Mesendoderm (in vitro differentiated cells): ENCODE results near the gene PRR33.

Experiments
- DNase-seq: peaks from one replicate; pipeline ENCODE4 v3.0.0; 2013
- H2AK5ac ChIP-seq: 2 replicates; pipeline ENCODE4 v1.6.1; 2013; ENCODE audit warnings: low read length, inconsistent platforms
- H2BK120ac ChIP-seq: 2 replicates; pipeline ENCODE4 v1.6.1; 2013; ENCODE audit warnings: low read depth, mild to moderate bottlenecking, low read length, moderate library complexity, mixed read lengths
- H2BK15ac ChIP-seq: replicated peaks from 2 replicates; pipeline ENCODE4 v1.6.1; 2013; ENCODE audit warnings: low read depth, mild to moderate bottlenecking, moderate library complexity
- H2BK5ac ChIP-seq: 2 replicates; pipeline ENCODE4 v1.6.1; 2013; ENCODE audit warnings: low read length, inconsistent platforms
- H3K18ac ChIP-seq: 2 replicates; pipeline ENCODE4 v1.6.1; 2013; ENCODE audit warnings: mild to moderate bottlenecking, low read length, mixed read lengths
- H3K23ac ChIP-seq: one replicate; pipeline ENCODE4 v1.6.1; 2013; ENCODE audit warnings: low read length
- H3K27ac ChIP-seq: 2 replicates; pipeline ENCODE4 v1.5.1; 2013; ENCODE audit warnings: low read depth, mild to moderate bottlenecking, inconsistent platforms, low read length, moderate library complexity
- H3K27me3 ChIP-seq: 2 replicates; pipeline ENCODE4 v1.6.1; 2013; ENCODE audit warnings: low read length, control low read depth, mild to moderate bottlenecking, inconsistent platforms; ENCODE audit not compliant: insufficient read depth, poor library complexity
- H3K36me3 ChIP-seq: 2 replicates; pipeline ENCODE4 v1.6.1; 2013; ENCODE audit warnings: low read length, inconsistent platforms; ENCODE audit not compliant: control insufficient read depth, insufficient read depth
- H3K4ac ChIP-seq: one replicate; pipeline ENCODE4 v1.6.1; 2013; ENCODE audit warnings: low read depth, mild to moderate bottlenecking, low read length, moderate library complexity
- H3K4me1 ChIP-seq: 2 replicates; pipeline ENCODE4 v1.6.1; 2013; ENCODE audit warnings: low read depth, low read length, inconsistent platforms; ENCODE audit not compliant: control insufficient read depth
- H3K4me2 ChIP-seq: 2 replicates; pipeline ENCODE4 v1.6.1; 2013; ENCODE audit warnings: low read length
- H3K4me3 ChIP-seq: 2 replicates; pipeline ENCODE4 v1.5.1; 2013; ENCODE audit warnings: mild to moderate bottlenecking, low read length
- H3K56ac ChIP-seq: one replicate; pipeline ENCODE4 v1.6.1; 2013; ENCODE audit warnings: low read length
- H3K79me1 ChIP-seq: 2 replicates; pipeline ENCODE4 v1.6.1; 2013; ENCODE audit warnings: low read length, inconsistent platforms
- H3K79me2 ChIP-seq: 2 replicates; pipeline ENCODE4 v1.6.1; 2013; ENCODE audit warnings: mild to moderate bottlenecking, low read length; ENCODE audit not compliant: control insufficient read depth, insufficient read depth
- H3K9ac ChIP-seq: 2 replicates; pipeline ENCODE4 v1.6.1; 2013; ENCODE audit warnings: low read length, inconsistent platforms
- H4K5ac ChIP-seq: one replicate; pipeline ENCODE4 v1.6.1; 2013; ENCODE audit warnings: low read length
- H4K8ac ChIP-seq: one replicate; pipeline ENCODE4 v1.6.1; 2013; ENCODE audit warnings: low read depth, mild to moderate bottlenecking, control low read depth, low read length, moderate library complexity
- WGBS: extraction: QIAGEN DNeasy Blood & Tissue Kit; methylation state at CpG from one replicate; pipeline ENCODE4 v1.1.7; 2013; ENCODE audit warnings: low lambda C conversion rate, missing lambda C conversion rate; ENCODE audit not compliant: insufficient coverage; ENCODE audit errors: extremely low coverage; 5-methylcytosine and 5-hydroxymethylcytosine counted together

The PRR33 gene

GRCh38 chr11:1855886-1856265 is 35.8 kb downstream of the PRR33 start:
- no peak for DNase-seq
- Histone ChIP-seq H3K36me3 (no peaks in the 10 kb centered on the region), H3K23ac (no peak overlapping the region), H3K4me2 (no peak overlapping the region), H3K9ac (no peak overlapping the region), H2AK5ac (no peak overlapping the region), H4K5ac (no peak overlapping the region), H3K4me3 (no peak overlapping the region), H3K18ac (no peak overlapping the region), H2BK5ac (no peak overlapping the region), H2BK15ac (no peak overlapping the region), H3K27me3 (no peaks in the 10 kb centered on the region), H3K4me1 (no peaks in the 10 kb centered on the region), H3K56ac (no peak overlapping the region), H3K79me1 (no peaks in the 10 kb centered on the region), H3K4ac (no peak overlapping the region), H4K8ac (no peak overlapping the region), H3K27ac (no peak overlapping the region), H3K79me2 (no peaks in the 10 kb centered on the region), H2BK120ac (no peak overlapping the region)
- WGBS: no CpG with 5 or more reads among the region's 11 CpGs

GRCh38 chr11:1854949-1855885 is 36.5 kb downstream of the PRR33 start:
- Histone ChIP-seq H2BK15ac (no peak overlapping the region), H3K23ac (no peak overlapping the region), H3K4ac (no peak overlapping the region), H3K4me2 (no peak overlapping the region), H3K27me3 (no peaks in the 10 kb centered on the region), H3K56ac (no peak overlapping the region), H4K8ac (no peak overlapping the region), H4K5ac (no peak overlapping the region), H2BK5ac (no peak overlapping the region), H2BK120ac (no peak overlapping the region), H2AK5ac (no peak overlapping the region), H3K9ac (no peak overlapping the region), H3K18ac (no peak overlapping the region), H3K79me2 (no peaks in the 10 kb centered on the region), H3K79me1 (no peaks in the 10 kb centered on the region), H3K4me3 (no peak overlapping the region), H3K36me3 (no peaks in the 10 kb centered on the region), H3K27ac (no peak overlapping the region), H3K4me1 (no peaks in the 10 kb centered on the region)
- WGBS: no CpG with 5 or more reads among the region's 26 CpGs
- DNase-seq: no peak

DNA sequence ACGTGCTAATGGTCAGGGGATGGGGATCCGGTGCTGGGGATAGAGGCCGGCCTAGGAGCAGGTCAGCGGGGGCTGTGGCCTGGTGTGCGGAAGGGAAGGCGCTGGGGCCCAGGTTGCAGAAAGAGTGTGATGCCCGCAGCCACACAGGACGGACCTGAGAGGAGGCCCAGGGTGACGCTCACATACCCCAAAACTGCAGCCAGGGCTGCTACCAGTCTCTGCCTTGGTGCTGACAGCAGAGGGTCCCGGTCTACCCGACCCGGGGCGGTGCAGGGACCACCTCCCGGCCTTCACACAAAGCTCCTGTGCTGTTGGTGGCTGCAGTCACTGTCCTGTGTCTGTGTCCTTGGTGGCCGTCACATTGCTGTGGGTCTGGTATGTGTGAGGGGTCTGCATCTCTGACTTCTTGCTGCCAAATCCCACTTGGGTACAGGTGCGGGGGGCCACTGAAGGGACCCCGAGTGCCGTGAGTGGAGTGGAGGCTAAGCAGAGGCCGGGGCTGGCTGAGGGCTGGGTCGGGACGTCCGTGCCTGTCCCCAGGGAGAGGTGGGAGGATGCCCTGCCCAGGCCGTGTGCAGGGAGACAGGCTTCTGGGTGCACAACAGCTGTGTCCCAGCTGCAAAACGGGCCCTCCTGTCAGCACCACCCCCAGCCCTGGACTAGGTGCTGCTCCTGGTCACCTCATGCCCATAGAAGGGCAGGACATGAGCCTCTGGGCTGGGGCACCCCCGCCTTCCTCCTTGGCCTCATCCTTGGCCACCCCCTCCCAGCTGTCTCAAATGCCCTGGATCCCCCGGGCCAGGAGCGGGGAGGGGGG is 37.4 kb downstream of the PRR33 start:
- Histone ChIP-seq H3K9ac (no peak overlapping the region), H2BK15ac (no peak overlapping the region), H3K56ac (no peak overlapping the region), H3K79me1 (no peaks in the 10 kb centered on the region), H3K27me3 (no peaks in the 10 kb centered on the region), H3K4me3 (no peak overlapping the region), H3K4me1 (no peaks in the 10 kb centered on the region), H3K23ac (no peak overlapping the region), H3K79me2 (no peaks in the 10 kb centered on the region), H3K4me2 (no peak overlapping the region), H2AK5ac (no peak overlapping the region), H3K4ac (no peak overlapping the region), H4K8ac (no peak overlapping the region), H3K18ac (no peak overlapping the region), H3K27ac (no peak overlapping the region), H2BK120ac (no peak overlapping the region), H4K5ac (no peak overlapping the region), H2BK5ac (no peak overlapping the region), H3K36me3 (no peaks in the 10 kb centered on the region)
- DNase-seq: no peak
- no CpG with 5 or more reads among the region's 27 CpGs for WGBS

DNA sequence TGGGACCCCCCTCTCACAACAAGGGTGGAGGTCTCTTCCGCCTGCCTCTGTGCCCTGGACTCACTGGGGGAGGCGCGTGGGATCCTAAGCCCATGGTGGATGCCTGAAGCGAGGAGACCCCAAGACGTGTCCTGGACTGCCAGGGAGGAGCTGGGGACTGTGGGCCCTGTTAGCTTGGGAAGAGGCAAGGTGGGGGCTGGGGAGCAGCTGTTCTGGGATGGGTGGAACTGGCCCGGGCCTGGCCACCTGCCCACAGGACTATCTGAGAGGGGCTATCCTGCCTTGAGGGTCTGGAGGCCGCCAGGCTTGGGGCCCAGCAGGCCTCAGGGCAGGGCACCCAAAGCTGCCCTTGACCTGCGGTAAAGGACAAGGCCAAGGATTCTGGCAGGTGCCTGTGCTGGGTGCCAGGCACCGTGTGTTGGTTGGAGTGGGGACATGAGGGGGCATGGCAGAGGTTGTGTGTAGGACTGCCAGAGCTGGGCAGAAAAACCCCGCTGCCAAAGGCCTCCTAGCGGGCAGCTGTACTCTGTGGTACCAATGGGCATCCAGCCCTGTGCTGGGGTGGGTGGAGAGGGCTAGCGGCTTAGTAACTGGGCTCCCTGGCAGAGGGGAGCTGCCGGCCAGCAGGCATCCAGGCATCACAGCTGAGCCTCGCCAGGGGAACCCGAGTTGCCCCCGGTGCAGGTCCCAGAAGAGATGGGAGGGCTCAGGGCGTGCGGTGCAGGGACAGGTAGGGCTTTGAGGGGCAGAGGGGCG is 38.1 kb downstream of the PRR33 start:
- H3K18ac ChIP-seq: no peak overlapping the region
- no peaks in the 10 kb centered on the region for H3K36me3 ChIP-seq
- H4K5ac ChIP-seq: no peak overlapping the region
- H3K9ac ChIP-seq: no peak overlapping the region
- no CpG with 5 or more reads among the region's 19 CpGs for WGBS
- no peak overlapping the region for H4K8ac ChIP-seq
- no peaks in the 10 kb centered on the region for H3K4me1 ChIP-seq
- no peaks in the 10 kb centered on the region for H3K79me1 ChIP-seq
- H3K79me2 ChIP-seq: no peaks in the 10 kb centered on the region
- no peak overlapping the region for H3K27ac ChIP-seq
- no peaks in the 10 kb centered on the region for H3K27me3 ChIP-seq
- H3K56ac ChIP-seq: no peak overlapping the region
- no peak overlapping the region for H3K23ac ChIP-seq
- no peak overlapping the region for H2BK15ac ChIP-seq
- H2BK5ac ChIP-seq: no peak overlapping the region
- no peak overlapping the region for H3K4me2 ChIP-seq
- no peak overlapping the region for H2AK5ac ChIP-seq
- DNase-seq: no peak
- H3K4me3 ChIP-seq: no peak overlapping the region
- H2BK120ac ChIP-seq: no peak overlapping the region
- no peak overlapping the region for H3K4ac ChIP-seq

DNA sequence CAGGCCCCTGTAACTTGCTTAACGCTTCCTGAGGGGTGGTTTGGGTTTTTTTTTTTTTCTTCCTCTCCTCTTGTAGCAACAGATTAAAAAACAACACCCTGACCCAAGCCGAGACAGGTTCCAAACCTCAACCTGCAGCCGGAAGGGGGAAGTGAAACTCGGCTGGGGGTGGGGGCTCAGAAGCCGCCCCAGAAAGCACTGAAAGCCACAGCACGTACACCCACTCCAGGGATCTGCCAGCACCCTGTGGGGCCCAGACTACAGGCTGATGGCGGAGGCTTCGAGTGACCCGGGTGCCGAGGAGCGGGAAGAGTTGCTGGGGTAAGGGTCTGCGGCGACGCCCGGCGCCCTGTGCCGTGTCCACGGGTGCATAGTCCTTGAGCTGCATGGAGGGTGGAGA is 38.8 kb downstream of the PRR33 start, which contains the start of gene LSP1:
Gene LSP1, plus strand, starts transcription at position 208 of the 400 bp plus-strand sequence. Its CDS starts 61 bp downstream, at position 269.
- Histone ChIP-seq H3K4ac (no peak within 1 kb of the TSS), H3K9ac (no peak within 1 kb of the TSS), H3K27me3 (no peaks in the 10 kb centered on the region), H3K4me1 (no peaks in the 10 kb centered on the region), H2AK5ac (no peak within 1 kb of the TSS), H2BK120ac (no peak within 1 kb of the TSS), H3K36me3 (no peaks in the 10 kb centered on the region), H3K56ac (no peak within 1 kb of the TSS), H2BK5ac (no peak within 1 kb of the TSS), H4K8ac (no peak within 1 kb of the TSS), H3K18ac (no peak within 1 kb of the TSS), H3K4me3 (no peak within 1 kb of the TSS), H2BK15ac (no peak within 1 kb of the TSS), H3K27ac (no peak within 1 kb of the TSS), H3K79me2 (no peaks in the 10 kb centered on the region), H3K23ac (no peak within 1 kb of the TSS), H4K5ac (no peak within 1 kb of the TSS), H3K79me1 (no peaks in the 10 kb centered on the region), H3K4me2 (no peak within 1 kb of the TSS)
- WGBS: no CpG with 5 or more reads among the region's 18 CpGs
- DNase-seq: no peak
